CD4-positive, alpha-beta T cell treated with Interleukin-1 beta for 1 hour (primary cell): Measurements from ENCODE around the gene CHN2.

Source experiments
- DNase-seq, 2 donors: peaks; one replicate each; pipeline ENCODE4 v3.0.0-alpha.2; 2020 to 2022

The CHN2 gene

GRCh38 chr7:29479301-29480200 lies 285.0 kb downstream of the CHN2 start:
- DNase-seq: no peak

- no peak for DNase-seq
These were observed 285.9 kb downstream of the CHN2 start for GRCh38 chr7:29480451-29480850.

- no peak for DNase-seq
These were observed 286.5 kb downstream of the CHN2 start for GRCh38 chr7:29480934-29481651.

- DNase-seq: no peak
These were observed 287.5 kb downstream of the CHN2 start for GRCh38 chr7:29482056-29482455.

GRCh38 chr7:29483219-29484104 lies 288.9 kb downstream of the CHN2 start:
- DNase-seq: no peak

GRCh38 chr7:29484280-29484679 lies 289.7 kb downstream of the CHN2 start:
- DNase-seq: no peak

- no peak for DNase-seq
These were observed 291.0 kb downstream of the CHN2 start for GRCh38 chr7:29485339-29486190.

- DNase-seq: no peak
These were observed 291.7 kb downstream of the CHN2 start for GRCh38 chr7:29486191-29486700.

GRCh38 chr7:29487424-29487823 lies 292.8 kb downstream of the CHN2 start:
- DNase-seq: no peak

- no peak for DNase-seq
These were observed 293.8 kb downstream of the CHN2 start for GRCh38 chr7:29488203-29488970.

GRCh38 chr7:29488977-29489376 lies 294.4 kb downstream of the CHN2 start:
- DNase-seq: no peak

GRCh38 chr7:29490094-29490607 lies 295.6 kb downstream of the CHN2 start:
- DNase-seq: no peak

- DNase-seq: no peak
These were observed 299.8 kb downstream of the CHN2 start for GRCh38 chr7:29494350-29494749.

- no peak for DNase-seq
These were observed 301.1 kb downstream of the CHN2 start for GRCh38 chr7:29495653-29496052.

GRCh38 chr7:29496355-29497020 lies 301.9 kb downstream of the CHN2 start:
- no peak for DNase-seq

- DNase-seq: no peak
These were observed 305.4 kb downstream of the CHN2 start for GRCh38 chr7:29499932-29500331.

GRCh38 chr7:29500719-29501118 lies 306.1 kb downstream of the CHN2 start:
- no peak for DNase-seq

GRCh38 chr7:29502133-29502532 lies 307.6 kb downstream of the CHN2 start:
- no peak for DNase-seq

- DNase-seq: no peak
These were observed 311.4 kb downstream of the CHN2 start for GRCh38 chr7:29505931-29506330.

- DNase-seq: no peak
These were observed 314.0 kb downstream of the CHN2 start for GRCh38 chr7:29508608-29509007.
